Tibial artery (tissue), 4 donors: Measurements from ENCODE around the gene EID3.

ENCODE experiments used
- DNase-seq, 2 donors: peaks; one replicate each; pipeline ENCODE4 v3.0.0-alpha.2; 2019
- H3K27ac ChIP-seq, 2 donors: fragments of 200-600 bp; sonication (generic) in 1 of 2; 1 replicate in 1 of 2; 2 replicates in 1 of 2; pipeline ENCODE4 v1.5.1; 2018 to 2019; ENCODE audit warnings: mild to moderate bottlenecking in 1 of 2
- H3K27me3 ChIP-seq, 2 donors: fragments of 200-600 bp; sonication (generic) in 1 of 2; one replicate each; pipeline versions ENCODE4 v1.5.1 to v1.6.0; 2016 to 2019
- H3K36me3 ChIP-seq, 3 donors: fragments of 200-600 bp; sonication (generic) in 2 of 3; one replicate each; pipeline ENCODE4 v1.5.1; 2016 to 2019; ENCODE audit warnings: mild to moderate bottlenecking in 2 of 3
- H3K4me1 ChIP-seq, 4 donors: fragments of 200-600 bp; sonication (generic) in 2 of 4; 1 replicate in 3 of 4; 2 replicates in 1 of 4; pipeline ENCODE4 v1.5.1; 2016 to 2019
- H3K4me3 ChIP-seq, 2 donors: fragments of 200-600 bp; sonication (generic) in 1 of 2; 1 replicate in 1 of 2; 2 replicates in 1 of 2; pipeline ENCODE4 v1.5.1; 2018 to 2019; ENCODE audit warnings: mild to moderate bottlenecking in 2 of 2
- H3K9me3 ChIP-seq, 3 donors: fragments of 200-600 bp; sonication (generic) in 1 of 3; one replicate each; pipeline ENCODE4 v1.5.1; 2016 to 2019
- intact Hi-C: fragments of 100-400 bp; cut with DNase I; formaldehyde crosslinking; loops from one replicate; pipeline ENCODE4 v1.15.0; 2023; ENCODE audit warnings: low total_unique reads
- TF ChIP-seq, protein P1 (sequence below), 2 experiments: fragments of 200-600 bp in 1 of 2; fragments of 450-650 bp in 1 of 2; IDR thresholded peaks; one replicate each; pipeline ENCODE4 v1.5.1; 2017 to 2019; ENCODE audit warnings: antibody characterized with exemption in 2 of 2, mild to moderate bottlenecking in 1 of 2, moderate library complexity in 1 of 2

Gene EID3

DNA sequence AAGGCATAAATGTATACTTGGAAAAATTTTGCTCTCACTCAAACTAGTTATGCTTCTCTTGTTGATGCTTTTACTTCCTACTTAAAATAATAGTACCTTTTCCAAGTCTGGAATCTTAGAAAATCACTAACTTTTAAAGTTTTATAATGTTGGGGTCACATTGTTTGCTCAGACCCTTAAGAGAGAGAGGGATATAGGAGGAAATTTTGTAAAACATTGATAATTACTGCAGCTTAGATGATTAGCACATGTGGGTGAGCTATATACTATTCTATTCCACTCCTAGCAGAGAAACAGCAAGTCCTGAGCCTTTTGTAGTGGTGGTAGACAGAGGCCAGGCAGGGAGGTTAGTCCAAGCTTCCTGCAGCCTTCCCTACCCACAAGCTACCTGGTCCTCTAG is 13.4 kb downstream of the EID3 start:
- TF ChIP-seq, protein P1, sequence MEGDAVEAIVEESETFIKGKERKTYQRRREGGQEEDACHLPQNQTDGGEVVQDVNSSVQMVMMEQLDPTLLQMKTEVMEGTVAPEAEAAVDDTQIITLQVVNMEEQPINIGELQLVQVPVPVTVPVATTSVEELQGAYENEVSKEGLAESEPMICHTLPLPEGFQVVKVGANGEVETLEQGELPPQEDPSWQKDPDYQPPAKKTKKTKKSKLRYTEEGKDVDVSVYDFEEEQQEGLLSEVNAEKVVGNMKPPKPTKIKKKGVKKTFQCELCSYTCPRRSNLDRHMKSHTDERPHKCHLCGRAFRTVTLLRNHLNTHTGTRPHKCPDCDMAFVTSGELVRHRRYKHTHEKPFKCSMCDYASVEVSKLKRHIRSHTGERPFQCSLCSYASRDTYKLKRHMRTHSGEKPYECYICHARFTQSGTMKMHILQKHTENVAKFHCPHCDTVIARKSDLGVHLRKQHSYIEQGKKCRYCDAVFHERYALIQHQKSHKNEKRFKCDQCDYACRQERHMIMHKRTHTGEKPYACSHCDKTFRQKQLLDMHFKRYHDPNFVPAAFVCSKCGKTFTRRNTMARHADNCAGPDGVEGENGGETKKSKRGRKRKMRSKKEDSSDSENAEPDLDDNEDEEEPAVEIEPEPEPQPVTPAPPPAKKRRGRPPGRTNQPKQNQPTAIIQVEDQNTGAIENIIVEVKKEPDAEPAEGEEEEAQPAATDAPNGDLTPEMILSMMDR (IDR thresholded peaks at IDR 0.05): no peak
- H3K36me3 ChIP-seq: peaks cover 97 to 100% (median 99%) of the 10 kb centered on the region in 3 donors
- H3K9me3 ChIP-seq: no peaks in the 10 kb centered on the region
- no peak for DNase-seq
- no peak overlapping the region for H3K4me3 ChIP-seq
- H3K27me3 ChIP-seq: no peaks in the 10 kb centered on the region
- no peak overlapping the region for H3K27ac ChIP-seq
- peaks cover 0 to 4% (median 0%) of the 10 kb centered on the region in 4 donors for H3K4me1 ChIP-seq
- intact Hi-C loops: no loop called here

DNA sequence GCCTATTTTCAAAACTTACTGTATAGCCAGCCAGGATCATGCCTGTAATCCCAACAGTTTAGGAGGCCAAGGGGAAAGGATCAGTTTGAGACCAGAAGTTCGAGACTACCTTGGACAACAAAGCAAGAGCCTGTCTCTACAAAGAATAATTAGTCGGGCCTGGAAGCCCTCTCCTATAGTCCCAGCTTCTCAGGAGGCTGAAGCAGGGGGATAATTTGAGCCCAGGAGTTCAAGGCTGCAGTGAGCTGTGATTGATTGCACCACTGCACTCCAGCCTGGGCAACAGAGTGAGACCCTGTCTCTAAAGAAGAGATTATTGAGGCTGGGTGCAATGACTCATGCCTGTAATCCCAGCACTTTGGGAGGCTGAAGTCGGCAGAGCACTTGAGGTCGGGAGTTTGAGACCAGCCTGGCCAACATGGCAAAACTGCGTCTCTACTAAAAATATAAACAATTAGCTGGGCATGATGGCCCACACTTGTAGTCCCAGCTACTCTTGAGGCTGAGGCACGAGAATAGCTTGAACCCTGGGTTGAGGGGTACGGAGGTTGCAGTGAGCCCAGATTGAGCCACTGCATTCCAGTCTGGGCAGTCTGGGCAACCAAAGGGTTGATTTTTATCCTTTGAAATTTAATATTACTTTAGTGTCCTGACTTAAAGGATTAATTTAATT is 14.1 kb downstream of the EID3 start:
- H3K4me1 ChIP-seq: peaks cover 0 to 4% (median 0%) of the 10 kb centered on the region in 4 donors
- intact Hi-C loops: no loop called here
- H3K9me3 ChIP-seq: no peaks in the 10 kb centered on the region
- DNase-seq: no peak
- no peak overlapping the region for H3K27ac ChIP-seq
- no peaks in the 10 kb centered on the region for H3K27me3 ChIP-seq
- H3K4me3 ChIP-seq: no peak overlapping the region
- H3K36me3 ChIP-seq: peaks cover 94 to 99% (median 98%) of the 10 kb centered on the region in 3 donors
- TF ChIP-seq, protein P1 (IDR thresholded peaks at IDR 0.05): no peak

DNA sequence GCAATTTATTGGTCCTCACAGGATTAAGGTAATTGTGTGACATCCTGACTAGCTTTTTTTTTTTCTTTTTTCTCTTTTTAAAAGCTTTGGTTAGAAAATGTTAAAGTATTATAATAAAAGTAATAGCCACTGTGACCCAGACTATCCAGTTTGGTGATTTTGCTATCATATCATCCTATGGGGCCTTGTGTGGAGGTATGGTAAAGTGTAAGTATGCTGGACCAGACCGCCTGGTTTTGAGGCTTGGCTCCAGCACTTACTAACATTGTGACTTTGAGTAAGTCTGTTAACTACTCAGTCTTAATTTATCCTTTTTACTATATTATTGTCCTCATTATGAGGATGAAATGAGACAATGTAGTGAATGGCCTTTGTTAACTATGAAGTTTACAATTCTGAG is 15.5 kb downstream of the EID3 start:
- Histone ChIP-seq H3K9me3 (no peaks in the 10 kb centered on the region), H3K27me3 (no peaks in the 10 kb centered on the region), H3K4me3 (no peak overlapping the region), H3K4me1 (peaks cover 0 to 4% (median 0%) of the 10 kb centered on the region in 4 donors), H3K36me3 (peaks cover 85 to 90% (median 89%) of the 10 kb centered on the region in 3 donors), H3K27ac (no peak overlapping the region)
- TF ChIP-seq, protein P1 (IDR thresholded peaks at IDR 0.05): no peak
- intact Hi-C loops: no loop called here
- DNase-seq: no peak

DNA sequence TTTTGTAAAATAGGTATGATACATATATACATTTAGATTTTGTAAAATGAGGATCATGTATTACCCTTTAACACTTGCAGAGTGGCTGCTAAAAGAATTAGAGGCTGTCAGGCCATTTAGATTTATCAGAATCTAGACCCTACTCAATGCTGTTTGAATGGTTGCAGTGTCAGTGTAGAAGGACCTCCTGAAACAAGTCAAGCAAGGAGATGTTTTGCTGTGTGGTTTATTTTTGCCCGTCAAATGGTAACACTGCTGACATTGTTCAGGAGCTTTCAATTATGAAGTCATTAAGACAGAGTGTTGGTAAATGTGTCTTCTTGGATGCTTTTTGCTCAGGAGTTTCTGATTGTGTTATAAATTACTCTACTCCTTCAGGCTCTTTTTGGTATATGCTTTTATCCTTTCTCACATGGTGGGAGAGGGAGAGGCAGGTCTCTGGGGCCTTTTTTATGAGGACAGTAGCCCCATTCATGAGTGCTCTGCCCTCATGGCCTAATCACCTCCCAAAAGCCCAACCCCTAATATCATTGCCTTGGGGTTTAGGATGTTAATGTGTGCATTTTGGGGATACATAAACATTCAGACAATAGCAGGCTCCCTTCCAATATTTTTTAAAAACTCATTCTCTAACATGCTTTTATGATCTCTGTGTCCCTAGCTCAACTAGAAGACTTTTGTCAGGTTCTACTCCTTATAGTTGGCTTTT is 16.5 kb downstream of the EID3 start:
- Histone ChIP-seq H3K27ac (no peak overlapping the region), H3K36me3 (peaks cover 85 to 90% (median 89%) of the 10 kb centered on the region in 3 donors), H3K9me3 (no peaks in the 10 kb centered on the region), H3K4me1 (peaks cover 0 to 4% (median 0%) of the 10 kb centered on the region in 4 donors), H3K27me3 (no peaks in the 10 kb centered on the region), H3K4me3 (no peak overlapping the region)
- intact Hi-C loops: no loop called here
- TF ChIP-seq, protein P1 (IDR thresholded peaks at IDR 0.05): no peak
- DNase-seq: no peak

DNA sequence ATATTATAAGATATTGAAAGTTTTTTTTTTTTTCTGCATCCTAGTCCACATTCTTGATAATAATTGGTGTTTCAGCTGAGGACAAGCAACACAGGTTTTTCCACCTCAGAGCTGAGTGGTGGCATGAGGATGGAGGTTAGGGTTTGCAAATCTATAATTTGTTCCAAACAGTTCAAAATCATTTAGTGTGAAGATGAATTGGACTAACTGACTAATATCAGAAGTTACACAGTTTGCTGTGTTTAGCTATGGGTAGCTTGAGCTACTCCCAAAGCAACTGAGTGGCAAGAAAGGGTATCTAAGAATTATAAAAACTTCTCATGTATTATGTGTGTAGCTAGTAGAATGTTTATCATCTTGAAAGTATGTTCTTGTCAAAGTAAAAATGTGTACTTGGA is 17.1 kb downstream of the EID3 start:
- H3K27me3 ChIP-seq: no peaks in the 10 kb centered on the region
- DNase-seq: no peak
- H3K9me3 ChIP-seq: no peaks in the 10 kb centered on the region
- H3K27ac ChIP-seq: no peak overlapping the region
- intact Hi-C loops: no loop called here
- peaks cover 0 to 4% (median 0%) of the 10 kb centered on the region in 4 donors for H3K4me1 ChIP-seq
- TF ChIP-seq, protein P1 (IDR thresholded peaks at IDR 0.05): no peak
- peaks cover 86 to 90% (median 89%) of the 10 kb centered on the region in 3 donors for H3K36me3 ChIP-seq
- H3K4me3 ChIP-seq: no peak overlapping the region
